GM12801 (cell line): ENCODE results near the gene RAPH1.

Source experiments
- CTCF ChIP-seq: IDR thresholded peaks from one replicate; pipeline ENCODE4 v1.5.1; 2011; ENCODE audit warnings: control low read depth; ENCODE audit not compliant: insufficient read length; ENCODE audit errors: extremely low read depth

Gene RAPH1

GRCh38 chr2:203527719-203528118 is 7.4 kb downstream of the RAPH1 start:
- no peak for TF ChIP-seq CTCF

- TF ChIP-seq CTCF = no peak
Measured at GRCh38 chr2:203510941-203511305, 24.2 kb downstream of the RAPH1 start.

GRCh38 chr2:203510256-203510940 is 24.7 kb downstream of the RAPH1 start:
- TF ChIP-seq CTCF = no peak

- no peak for TF ChIP-seq CTCF
Measured at GRCh38 chr2:203501873-203502272, 33.2 kb downstream of the RAPH1 start.

- TF ChIP-seq CTCF = no peak
Measured at GRCh38 chr2:203500951-203501350, 34.1 kb downstream of the RAPH1 start.

- TF ChIP-seq CTCF = no peak
Measured at GRCh38 chr2:203500297-203500696, 34.8 kb downstream of the RAPH1 start.

GRCh38 chr2:203498161-203498560 is 36.9 kb downstream of the RAPH1 start:
- TF ChIP-seq CTCF = no peak
